K562 (cell line): Measurements from ENCODE around the gene CDK14. TPM values are rescaled to one million over a fixed set of nuclear protein-coding genes. Genes with fewer than 3 reads are reported as not detected.

Source experiments
- ATAC-seq: fragments of 200-7000 bp; cut with Tn5 transposase; 3 replicates; pipeline ENCODE4 v1.9.1; 2020; ENCODE audit warnings: moderate library complexity
- BruUV-seq: library from RNA; stranded (reverse); fragments of 400-500 nt; replicated peaks from 2 replicates; lab custom pipeline; 2021; lab: Mats Ljungman, UMichigan
- CTCF ChIA-PET: fragments of 300-600 bp; formaldehyde crosslinking; extraction: SDS; loops from one replicate; lab custom pipeline; 2021; ENCODE audit warnings: low intra/inter-chr PET ratio; lab: Yijun Ruan, JAX
- POLR2A ChIA-PET: fragments of 300-600, 350-650 bp; sonication (Branson Sonifier 250); formaldehyde crosslinking; extraction: SDS; loops from one replicate; lab custom pipeline; 2021; ENCODE audit warnings: antibody characterized with exemption, inconsistent platforms; lab: Yijun Ruan, JAX
- DNase-seq, 4 experiments: peaks; one replicate each; pipeline versions ENCODE4 v3.0.0 to v3.0.0-alpha.2; 2011 to 2018; ENCODE audit warnings: low spot score in 3 of 4, mixed read lengths in 3 of 4; ENCODE audit errors: extremely low read depth in 1 of 4
- FAIRE-seq: peaks from 2 replicates; lab custom pipeline; 2011; peaks lifted over from hg19 to GRCh38; lab: Jason Lieb, UNC
- H2AFZ ChIP-seq: 2 replicates; pipeline ENCODE4 v1.6.0; 2011; ENCODE audit warnings: low read depth, low read length, control low read depth, inconsistent platforms
- H3K27ac ChIP-seq: fragments of 200-600 bp; 3 replicates; pipeline ENCODE4 v1.8.0; 2011; ENCODE audit warnings: low read depth, mild to moderate bottlenecking, control low read depth, inconsistent platforms, low read length, moderate library complexity, mixed read lengths; ENCODE audit errors: extremely low read depth
- H3K27me3 ChIP-seq, 2 experiments: fragments of 300-600 bp in 1 of 2; 2 replicates in 1 of 2; 3 replicates in 1 of 2; pipeline versions ENCODE4 v1.6.0 to v1.8.0; 2011; ENCODE audit warnings: inconsistent platforms in 2 of 2, low read length in 2 of 2, mild to moderate bottlenecking in 1 of 2, mixed read lengths in 1 of 2, moderate library complexity in 1 of 2; ENCODE audit not compliant: control insufficient read depth in 2 of 2, insufficient read depth in 2 of 2
- H3K36me3 ChIP-seq: fragments of 300-600 bp; 3 replicates; pipeline ENCODE4 v1.8.0; 2011; ENCODE audit warnings: mild to moderate bottlenecking, low read length, inconsistent platforms; ENCODE audit not compliant: control insufficient read depth, insufficient read depth
- H3K4me1 ChIP-seq, 2 experiments: fragments of 200-600 bp in 1 of 2; replicated peaks in 1 of 2; 2 replicates in 1 of 2; 3 replicates in 1 of 2; pipeline versions ENCODE4 v1.5.1 to v1.8.0; 2011; ENCODE audit warnings: inconsistent platforms in 2 of 2, low read length in 2 of 2, mild to moderate bottlenecking in 1 of 2, mixed read lengths in 1 of 2, moderate library complexity in 1 of 2; ENCODE audit not compliant: control insufficient read depth in 2 of 2, insufficient read depth in 2 of 2
- H3K4me2 ChIP-seq: 2 replicates; pipeline ENCODE4 v1.6.1; 2011; ENCODE audit warnings: low read length, control low read depth, inconsistent platforms, mixed read lengths; ENCODE audit not compliant: insufficient read depth
- H3K4me3 ChIP-seq: fragments of 200-600 bp; sonication (generic), shearing (Covaris generic); 2 replicates; pipeline ENCODE4 v1.5.1; 2016; ENCODE audit warnings: control low read depth, inconsistent platforms
- H3K79me2 ChIP-seq: fragments of 200-600 bp; 3 replicates; pipeline ENCODE4 v1.8.0; 2011; ENCODE audit warnings: low read length, inconsistent platforms; ENCODE audit not compliant: control insufficient read depth, insufficient read depth
- H3K9ac ChIP-seq, 2 experiments: 2 replicates each; pipeline versions ENCODE4 v1.6.0 to v1.6.1; 2011; ENCODE audit warnings: low read depth in 2 of 2, low read length in 2 of 2, control low read depth in 1 of 2, inconsistent platforms in 1 of 2, mild to moderate bottlenecking in 1 of 2, mixed read lengths in 1 of 2; ENCODE audit not compliant: insufficient read depth in 1 of 2
- H3K9me1 ChIP-seq: one replicate; pipeline ENCODE4 v1.6.0; 2011; ENCODE audit warnings: inconsistent platforms, mild to moderate bottlenecking, low read length, moderate library complexity; ENCODE audit not compliant: control insufficient read depth, insufficient read depth
- H3K9me3 ChIP-seq: replicated peaks from 2 replicates; pipeline ENCODE4 v1.5.1; 2011; ENCODE audit warnings: low read depth, low read length, inconsistent platforms; ENCODE audit not compliant: control insufficient read depth, insufficient read depth
- H4K20me1 ChIP-seq: replicated peaks from 2 replicates; pipeline ENCODE4 v1.6.1; 2011; ENCODE audit warnings: low read length, inconsistent platforms, mixed read lengths; ENCODE audit not compliant: control insufficient read depth, insufficient read depth
- ARHGAP35 ChIP-seq: fragments of 450-650 bp; IDR thresholded peaks from 2 replicates; pipeline ENCODE4 v1.6.1; 2018; ENCODE audit not compliant: partially characterized antibody
- RAD21 ChIP-seq, 2 experiments: fragments of 250-450 bp in 1 of 2; fragments of 450-650 bp in 1 of 2; sonication (Bioruptor Pico) in 1 of 2; formaldehyde crosslinking in 1 of 2; IDR thresholded peaks in 1 of 2; conservative IDR thresholded peaks in 1 of 2; 2 replicates each; pipeline versions ENCODE4 v1.4.0 to v1.8.0; 2020 to 2022; ENCODE audit warnings: mild to moderate bottlenecking in 2 of 2, moderate library complexity in 1 of 2
- REST ChIP-seq, 2 experiments: fragments of 450-650 bp; formaldehyde crosslinking in 1 of 2; IDR thresholded peaks; 2 replicates each; pipeline versions ENCODE4 v1.4.0 to v1.6.1; 2014 to 2020; ENCODE audit warnings: mild to moderate bottlenecking in 2 of 2, borderline replicate concordance in 1 of 2, low read depth in 1 of 2
- SMC3 ChIP-seq: conservative IDR thresholded peaks from 2 replicates; pipeline ENCODE4 v1.6.1; 2011; ENCODE audit warnings: low read depth, low read length, improper control_type of control experiment; ENCODE audit not compliant: insufficient read depth
- TBP ChIP-seq: optimal IDR thresholded peaks from 2 replicates; pipeline ENCODE3; 2011; ENCODE audit warnings: low read depth, low read length, improper control_type of control experiment
- ZNF384 ChIP-seq: IDR thresholded peaks from 2 replicates; pipeline ENCODE4 v1.6.1; 2012; ENCODE audit warnings: low read depth, low read length, improper control_type of control experiment
- WGBS: fragments of 100-300 bp; shearing (Covaris generic); methylation state at CpG from one replicate; pipeline ENCODE4 v1.1.6; 2016; ENCODE audit warnings: low coverage, mixed read lengths; ENCODE audit not compliant: insufficient coverage; ENCODE audit errors: missing lambda C conversion rate; 5-methylcytosine and 5-hydroxymethylcytosine counted together
- in situ Hi-C: fragments of 300-500 bp; cut with MboI; formaldehyde crosslinking; loops from 4 replicates; pipeline ENCODE4 v1.15.0; 2018; ENCODE audit warnings: inconsistent platforms, mixed read lengths
- intact Hi-C: fragments of 100-400 bp; cut with micrococcal nuclease; formaldehyde crosslinking; loops from 2 replicates; pipeline ENCODE4 v1.14.2; 2022
- polyA plus RNA-seq, 8 experiments: library from polyadenylated mRNA; depleted of rRNA in 4 of 8; stranded (reverse) in 5 of 8; unstranded in 3 of 8; fragments of >200 nt; fragmentation: Nextera tagmentation in 2 of 8; fragmentation: Illumina TruSeq in 1 of 8; extraction: Ambion mirVana in 2 of 8; extraction: Trizol in 1 of 8; gene quantifications; 2 replicates each; pipeline versions ENCODE4 v1.2.1 to v1.2.3, GENCODE V29; 2011 to 2014; ENCODE audit warnings: inconsistent platforms in 1 of 8, missing spikeins in 1 of 8
- total RNA-seq, 7 experiments: library from RNA; depleted of rRNA in 6 of 7; stranded (reverse); fragments of >200 nt in 6 of 7; fragmentation: Illumina TruSeq in 2 of 7; extraction: Trizol in 2 of 7; gene quantifications; 2 replicates each; pipeline versions ENCODE4 v1.2.1 to v1.2.3, GENCODE V29; 2011 to 2021; ENCODE audit warnings: low replicate concordance in 1 of 7
- TF ChIP-seq, protein P1 (sequence below): fragments of 450-650 bp; formaldehyde crosslinking; IDR thresholded peaks from 2 replicates; pipeline ENCODE4 v1.4.0; 2020; ENCODE audit warnings: mild to moderate bottlenecking, moderate library complexity
- TF ChIP-seq, protein P2 (sequence below), 3 experiments: IDR thresholded peaks in 2 of 3; conservative IDR thresholded peaks in 1 of 3; 2 replicates each; pipeline ENCODE4 v1.5.1; 2011 to 2012; ENCODE audit warnings: low read length in 3 of 3, mild to moderate bottlenecking in 3 of 3, control low read depth in 2 of 3, improper control_type of control experiment in 1 of 3, inconsistent platforms in 1 of 3, low read depth in 1 of 3, mixed read lengths in 1 of 3, moderate library complexity in 1 of 3; ENCODE audit not compliant: insufficient read depth in 2 of 3

CDK14 gene
- total and polyA plus RNA-seq, 9 of the 15 experiments (the other 6 are each of a cell fraction or from before 2014, with no cell fraction given): 0.03 to 0.91 (median 0.16) TPM

- H3K4me2 ChIP-seq: no peak overlapping the region
- no peaks in the 10 kb centered on the region for H3K9me1 ChIP-seq
- no peaks in the 10 kb centered on the region for H3K79me2 ChIP-seq
- H3K9me3 ChIP-seq: no peaks in the 10 kb centered on the region
- ChIA-PET CTCF (interaction anchor here (0.9 to 1.3 kb wide), 2 partner anchors 17 to 553 kb away, joined by 3 to 6 read pairs; no protein-coding TSS in a partner anchor), POLR2A (no interaction called here)
- H3K36me3 ChIP-seq: no peaks in the 10 kb centered on the region
- no peak overlapping the region for H3K27ac ChIP-seq
- 0% methylated on average over 2 of the region's 2 CpGs for WGBS
- ATAC-seq (peak; percentile 57; the same call in 1 of the 3 replicates), FAIRE-seq (no peak), DNase-seq (peak in 2 of 4 experiments; percentile 8 to 14)
- TF ChIP-seq REST (IDR thresholded peaks at IDR 0.05; ENCODE audit: borderline replicate concordance) (peak; percentile 34; the same call in 1 of the 2 replicates), REST (CRISPR knock-in tag; IDR thresholded peaks at IDR 0.05; ENCODE audit: low read depth) (no peak), ARHGAP35 (no peak), ZNF384 (0 out of 2 replicates have a peak, but pooled peaks have one; percentile 20), SMC3 (0 out of 2 replicates have a peak, but pooled peaks have one; percentile 29), RAD21 (CRISPR knock-in tag; conservative IDR thresholded peaks at IDR 0.05 in 1 of 2, IDR thresholded peaks at IDR 0.05 in 1 of 2) (peak; percentile 58 to 61), TBP (no peak)
- TF ChIP-seq, protein P1, sequence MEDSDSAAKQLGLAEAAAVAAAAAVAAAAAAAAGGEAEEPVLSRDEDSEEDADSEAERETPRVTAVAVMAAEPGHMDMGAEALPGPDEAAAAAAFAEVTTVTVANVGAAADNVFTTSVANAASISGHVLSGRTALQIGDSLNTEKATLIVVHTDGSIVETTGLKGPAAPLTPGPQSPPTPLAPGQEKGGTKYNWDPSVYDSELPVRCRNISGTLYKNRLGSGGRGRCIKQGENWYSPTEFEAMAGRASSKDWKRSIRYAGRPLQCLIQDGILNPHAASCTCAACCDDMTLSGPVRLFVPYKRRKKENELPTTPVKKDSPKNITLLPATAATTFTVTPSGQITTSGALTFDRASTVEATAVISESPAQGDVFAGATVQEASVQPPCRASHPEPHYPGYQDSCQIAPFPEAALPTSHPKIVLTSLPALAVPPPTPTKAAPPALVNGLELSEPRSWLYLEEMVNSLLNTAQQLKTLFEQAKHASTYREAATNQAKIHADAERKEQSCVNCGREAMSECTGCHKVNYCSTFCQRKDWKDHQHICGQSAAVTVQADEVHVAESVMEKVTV (CRISPR knock-in tag): peak; percentile 55; the same call in 1 of the 2 replicates
- TF ChIP-seq, protein P2, sequence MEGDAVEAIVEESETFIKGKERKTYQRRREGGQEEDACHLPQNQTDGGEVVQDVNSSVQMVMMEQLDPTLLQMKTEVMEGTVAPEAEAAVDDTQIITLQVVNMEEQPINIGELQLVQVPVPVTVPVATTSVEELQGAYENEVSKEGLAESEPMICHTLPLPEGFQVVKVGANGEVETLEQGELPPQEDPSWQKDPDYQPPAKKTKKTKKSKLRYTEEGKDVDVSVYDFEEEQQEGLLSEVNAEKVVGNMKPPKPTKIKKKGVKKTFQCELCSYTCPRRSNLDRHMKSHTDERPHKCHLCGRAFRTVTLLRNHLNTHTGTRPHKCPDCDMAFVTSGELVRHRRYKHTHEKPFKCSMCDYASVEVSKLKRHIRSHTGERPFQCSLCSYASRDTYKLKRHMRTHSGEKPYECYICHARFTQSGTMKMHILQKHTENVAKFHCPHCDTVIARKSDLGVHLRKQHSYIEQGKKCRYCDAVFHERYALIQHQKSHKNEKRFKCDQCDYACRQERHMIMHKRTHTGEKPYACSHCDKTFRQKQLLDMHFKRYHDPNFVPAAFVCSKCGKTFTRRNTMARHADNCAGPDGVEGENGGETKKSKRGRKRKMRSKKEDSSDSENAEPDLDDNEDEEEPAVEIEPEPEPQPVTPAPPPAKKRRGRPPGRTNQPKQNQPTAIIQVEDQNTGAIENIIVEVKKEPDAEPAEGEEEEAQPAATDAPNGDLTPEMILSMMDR (IDR thresholded peaks at IDR 0.05 in 2 of 3, conservative IDR thresholded peaks at IDR 0.05 in 1 of 3; ENCODE audit: insufficient read depth in 2 of 3, low read depth in 1 of 3, low read length in 3 of 3): peak in 2 of 3 experiments; percentile 6 to 64; a peak in 3 of 6 replicates
- H3K4me1 ChIP-seq: no peaks in the 10 kb centered on the region
- BruUV-seq: no TSS peak
- no peak overlapping the region for H3K9ac ChIP-seq
- H3K27me3 ChIP-seq: peaks cover 2 to 5% of the 10 kb centered on the region in 2 experiments; a peak in 1 of 5 replicates
- intact Hi-C loops (loop anchor here (10.0 kb wide), 2 partner anchors 352 to 772 kb away; no protein-coding TSS in a partner anchor), in situ Hi-C loops (no loop called here)
- no peaks in the 10 kb centered on the region for H4K20me1 ChIP-seq
- H2AFZ ChIP-seq: no peak overlapping the region
- no peak overlapping the region for H3K4me3 ChIP-seq
Observed at GRCh38 chr7:91082852-91083495, 486.9 kb downstream of the CDK14 start.
